Neural crest cell (in vitro differentiated cells): ENCODE data around the gene WDR1. TPM values are rescaled to one million over a fixed set of nuclear protein-coding genes. Genes with fewer than 3 reads are reported as not detected.

Experiments used
- DNase-seq: peaks from one replicate; pipeline ENCODE4 v3.0.0; 2021; ENCODE audit warnings: low read depth, mixed read lengths, low spot score
- H3K27ac Mint-ChIP-seq: one replicate; pipeline ENCODE4 v1.8.0; 2021; ENCODE audit warnings: mild to moderate bottlenecking, mixed read lengths; ENCODE audit not compliant: unreplicated experiment
- H3K27me3 Mint-ChIP-seq: 2 replicates; pipeline ENCODE4 v1.8.0; 2021; ENCODE audit warnings: low read depth, mild to moderate bottlenecking, mixed read lengths
- H3K36me3 Mint-ChIP-seq: 2 replicates; pipeline ENCODE4 v1.8.0; 2021; ENCODE audit warnings: low read depth, mild to moderate bottlenecking, mixed read lengths
- H3K4me1 Mint-ChIP-seq: 2 replicates; pipeline ENCODE4 v1.8.0; 2021; ENCODE audit warnings: mixed read lengths
- H3K4me3 Mint-ChIP-seq: one replicate; pipeline ENCODE4 v1.8.0; 2021; ENCODE audit warnings: mild to moderate bottlenecking, mixed read lengths
- H3K9me3 Mint-ChIP-seq: 2 replicates; pipeline ENCODE4 v1.8.0; 2021; ENCODE audit warnings: mixed read lengths
- total RNA-seq: library from RNA; stranded (reverse); gene quantifications from 2 replicates; pipeline ENCODE4 v1.2.1, GENCODE V29; 2021
- TF ChIP-seq, protein P1 (sequence below): fragments of 200-600 bp; sonication (generic); conservative IDR thresholded peaks from 2 replicates; pipeline ENCODE4 v1.5.0; 2021; ENCODE audit warnings: antibody characterized with exemption, mild to moderate bottlenecking

Gene WDR1
- total RNA-seq, 1 donor from 2014 or later: 154 TPM

DNA sequence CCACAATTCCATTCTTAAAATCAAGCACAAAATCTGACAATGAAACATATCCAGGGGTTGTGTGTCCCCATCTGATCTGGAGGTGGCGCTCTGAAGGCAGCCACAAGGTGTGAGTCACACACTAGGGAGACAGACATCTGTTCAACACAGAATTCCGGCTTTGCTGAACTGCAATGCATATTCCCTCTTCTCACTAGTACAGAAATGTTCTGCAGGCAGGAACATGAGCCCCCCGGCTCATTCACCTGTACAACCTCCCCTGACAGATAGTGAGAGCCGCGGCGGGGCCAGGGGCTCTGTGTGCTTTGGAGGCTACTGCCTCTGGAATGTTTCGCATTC, 41.9 kb downstream of the WDR1 start:
- H3K9me3 Mint-ChIP-seq: no peaks in the 10 kb centered on the region
- peaks cover 11% of the 10 kb centered on the region for H3K36me3 Mint-ChIP-seq

DNA sequence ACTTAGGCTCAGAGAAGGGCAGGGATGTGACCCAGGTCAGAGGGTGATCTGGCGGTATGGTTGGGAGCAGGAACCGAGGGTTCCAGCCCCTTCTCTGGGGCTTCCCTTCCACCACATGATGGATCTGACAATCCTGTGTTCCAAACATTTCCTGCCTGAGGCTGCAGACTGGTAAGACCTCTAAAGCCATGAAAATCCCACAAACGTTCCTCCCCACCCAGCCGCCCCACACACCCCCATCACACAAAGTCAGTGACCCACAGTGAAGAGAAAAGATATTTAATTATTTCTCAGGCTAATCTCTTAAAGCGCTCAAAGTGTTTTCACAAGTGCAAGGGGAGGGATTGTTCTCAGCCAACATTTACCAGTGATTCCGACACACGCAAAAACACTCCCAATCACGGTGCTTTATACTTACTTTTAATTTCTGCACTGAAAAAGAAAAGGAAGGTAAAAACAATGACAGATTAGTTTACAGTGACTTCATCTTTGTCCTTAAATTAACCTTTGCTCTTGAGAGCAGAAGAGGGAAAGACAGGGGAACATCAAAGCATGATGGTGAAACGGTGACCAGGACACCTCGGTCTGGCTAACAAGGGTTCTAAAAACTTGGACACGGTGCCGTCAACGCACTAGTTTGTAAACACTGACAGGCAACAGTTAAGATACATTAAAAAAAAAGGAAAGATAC, 42.4 kb downstream of the WDR1 start:
- H3K36me3 Mint-ChIP-seq: peaks cover 11% of the 10 kb centered on the region
- peak overlapping the region; percentile 50 for H3K27ac Mint-ChIP-seq
- H3K4me1 Mint-ChIP-seq: no peaks in the 10 kb centered on the region
- no peak for DNase-seq
- H3K4me3 Mint-ChIP-seq: no peak overlapping the region
- TF ChIP-seq, protein P1, sequence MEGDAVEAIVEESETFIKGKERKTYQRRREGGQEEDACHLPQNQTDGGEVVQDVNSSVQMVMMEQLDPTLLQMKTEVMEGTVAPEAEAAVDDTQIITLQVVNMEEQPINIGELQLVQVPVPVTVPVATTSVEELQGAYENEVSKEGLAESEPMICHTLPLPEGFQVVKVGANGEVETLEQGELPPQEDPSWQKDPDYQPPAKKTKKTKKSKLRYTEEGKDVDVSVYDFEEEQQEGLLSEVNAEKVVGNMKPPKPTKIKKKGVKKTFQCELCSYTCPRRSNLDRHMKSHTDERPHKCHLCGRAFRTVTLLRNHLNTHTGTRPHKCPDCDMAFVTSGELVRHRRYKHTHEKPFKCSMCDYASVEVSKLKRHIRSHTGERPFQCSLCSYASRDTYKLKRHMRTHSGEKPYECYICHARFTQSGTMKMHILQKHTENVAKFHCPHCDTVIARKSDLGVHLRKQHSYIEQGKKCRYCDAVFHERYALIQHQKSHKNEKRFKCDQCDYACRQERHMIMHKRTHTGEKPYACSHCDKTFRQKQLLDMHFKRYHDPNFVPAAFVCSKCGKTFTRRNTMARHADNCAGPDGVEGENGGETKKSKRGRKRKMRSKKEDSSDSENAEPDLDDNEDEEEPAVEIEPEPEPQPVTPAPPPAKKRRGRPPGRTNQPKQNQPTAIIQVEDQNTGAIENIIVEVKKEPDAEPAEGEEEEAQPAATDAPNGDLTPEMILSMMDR: no peak
- no peaks in the 10 kb centered on the region for H3K27me3 Mint-ChIP-seq
- H3K9me3 Mint-ChIP-seq: no peaks in the 10 kb centered on the region

More for the DNA sequence above, 41.9 kb downstream of the WDR1 start:
- H3K27ac Mint-ChIP-seq: no peak overlapping the region
- no peaks in the 10 kb centered on the region for H3K4me1 Mint-ChIP-seq
- no peak for DNase-seq
- no peak overlapping the region for H3K4me3 Mint-ChIP-seq
- H3K27me3 Mint-ChIP-seq: no peaks in the 10 kb centered on the region
- TF ChIP-seq, protein P1: peak; percentile 32

DNA sequence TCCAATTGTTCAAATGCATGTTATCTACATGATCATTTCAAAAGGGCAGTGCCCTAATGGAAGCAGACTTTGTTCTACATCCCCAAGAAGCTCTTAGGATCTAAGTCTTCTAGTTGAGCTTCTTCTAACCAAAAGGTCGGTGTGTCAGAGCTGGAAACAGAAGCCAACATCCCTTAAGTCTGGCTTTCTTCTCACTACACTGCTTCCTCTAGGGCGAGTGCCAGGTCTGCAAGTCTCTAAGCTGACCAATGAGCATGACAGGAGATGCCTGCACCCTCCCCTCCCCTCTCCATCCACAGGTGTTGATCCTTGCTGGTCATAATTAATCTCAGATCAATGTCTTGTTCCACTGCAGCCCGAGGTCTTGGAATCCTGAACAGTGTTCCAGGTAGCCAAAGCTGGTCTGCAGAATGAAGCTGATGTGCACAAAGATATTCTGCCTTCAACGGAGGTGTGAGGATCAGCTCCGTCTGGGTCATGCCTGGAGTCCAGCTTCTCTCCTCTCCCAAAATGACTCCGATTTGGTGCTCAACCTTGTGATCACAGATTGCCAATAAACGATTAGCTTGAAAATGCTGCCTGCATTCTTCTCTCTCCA, 44.1 kb downstream of the WDR1 start:
- H3K4me1 Mint-ChIP-seq: no peaks in the 10 kb centered on the region
- no peak overlapping the region for H3K27ac Mint-ChIP-seq
- no peak for DNase-seq
- TF ChIP-seq, protein P1: no peak
- H3K36me3 Mint-ChIP-seq: peaks cover 11% of the 10 kb centered on the region
- no peaks in the 10 kb centered on the region for H3K27me3 Mint-ChIP-seq
- no peak overlapping the region for H3K4me3 Mint-ChIP-seq
- no peaks in the 10 kb centered on the region for H3K9me3 Mint-ChIP-seq

GRCh38 chr4:10069075-10069642, 47.4 kb downstream of the WDR1 start:
- TF ChIP-seq, protein P1: no peak
- no peaks in the 10 kb centered on the region for H3K27me3 Mint-ChIP-seq
- DNase-seq: no peak
- no peak overlapping the region for H3K4me3 Mint-ChIP-seq
- H3K36me3 Mint-ChIP-seq: peaks cover 3% of the 10 kb centered on the region
- H3K4me1 Mint-ChIP-seq: peaks cover 13% of the 10 kb centered on the region
- no peaks in the 10 kb centered on the region for H3K9me3 Mint-ChIP-seq
- peak overlapping the region; percentile 94 for H3K27ac Mint-ChIP-seq

- Mint-ChIP-seq H3K36me3 (peaks cover 3% of the 10 kb centered on the region), H3K4me3 (no peak overlapping the region), H3K27ac (no peak overlapping the region), H3K4me1 (peaks cover 19% of the 10 kb centered on the region), H3K9me3 (no peaks in the 10 kb centered on the region), H3K27me3 (no peaks in the 10 kb centered on the region)
- TF ChIP-seq, protein P1: no peak
- DNase-seq: no peak
These were observed 49.6 kb downstream of the WDR1 start for GRCh38 chr4:10066670-10067651.
